Measurements from ENCODE around the gene SPON1. TPM values are rescaled to one million over a fixed set of nuclear protein-coding genes. Genes with fewer than 3 reads are reported as not detected.

The SPON1 gene
- total RNA-seq, 1 experiment from 2014 or later = 0.10 TPM

DNA sequence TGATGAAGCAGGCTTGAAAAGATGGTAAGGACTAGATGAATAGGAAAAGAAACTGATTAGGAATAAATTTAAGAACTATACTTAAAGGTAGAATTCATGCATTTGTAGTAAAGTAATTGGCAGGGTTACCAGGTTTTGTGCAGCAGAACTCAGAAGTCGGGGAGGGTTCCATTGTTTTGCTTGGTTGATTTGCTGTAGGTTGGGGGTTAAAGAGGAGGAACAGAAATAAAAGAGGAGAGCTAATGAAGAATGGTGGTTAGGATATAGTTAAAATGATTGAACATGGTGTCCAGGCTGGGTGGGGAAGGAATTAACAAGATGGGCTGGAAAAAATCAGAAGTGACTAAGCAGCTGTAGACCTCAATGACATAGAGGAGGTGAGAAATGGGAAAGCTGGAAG lies 5.5 kb upstream of the SPON1 start:
- TF ChIP-seq POLR2AphosphoS5 (IDR thresholded peaks at IDR 0.05; ENCODE audit: low read depth, low read length) (no peak), SIN3A (IDR thresholded peaks at IDR 0.05; ENCODE audit: borderline replicate concordance, insufficient read depth, low read depth, low read length) (no peak), TCF7L2 (IDR thresholded peaks at IDR 0.05; ENCODE audit: low read depth, low read length) (no peak)
- TF ChIP-seq, protein P1, sequence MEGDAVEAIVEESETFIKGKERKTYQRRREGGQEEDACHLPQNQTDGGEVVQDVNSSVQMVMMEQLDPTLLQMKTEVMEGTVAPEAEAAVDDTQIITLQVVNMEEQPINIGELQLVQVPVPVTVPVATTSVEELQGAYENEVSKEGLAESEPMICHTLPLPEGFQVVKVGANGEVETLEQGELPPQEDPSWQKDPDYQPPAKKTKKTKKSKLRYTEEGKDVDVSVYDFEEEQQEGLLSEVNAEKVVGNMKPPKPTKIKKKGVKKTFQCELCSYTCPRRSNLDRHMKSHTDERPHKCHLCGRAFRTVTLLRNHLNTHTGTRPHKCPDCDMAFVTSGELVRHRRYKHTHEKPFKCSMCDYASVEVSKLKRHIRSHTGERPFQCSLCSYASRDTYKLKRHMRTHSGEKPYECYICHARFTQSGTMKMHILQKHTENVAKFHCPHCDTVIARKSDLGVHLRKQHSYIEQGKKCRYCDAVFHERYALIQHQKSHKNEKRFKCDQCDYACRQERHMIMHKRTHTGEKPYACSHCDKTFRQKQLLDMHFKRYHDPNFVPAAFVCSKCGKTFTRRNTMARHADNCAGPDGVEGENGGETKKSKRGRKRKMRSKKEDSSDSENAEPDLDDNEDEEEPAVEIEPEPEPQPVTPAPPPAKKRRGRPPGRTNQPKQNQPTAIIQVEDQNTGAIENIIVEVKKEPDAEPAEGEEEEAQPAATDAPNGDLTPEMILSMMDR (IDR thresholded peaks at IDR 0.05) = no peak
- TF ChIP-seq, protein P2, sequence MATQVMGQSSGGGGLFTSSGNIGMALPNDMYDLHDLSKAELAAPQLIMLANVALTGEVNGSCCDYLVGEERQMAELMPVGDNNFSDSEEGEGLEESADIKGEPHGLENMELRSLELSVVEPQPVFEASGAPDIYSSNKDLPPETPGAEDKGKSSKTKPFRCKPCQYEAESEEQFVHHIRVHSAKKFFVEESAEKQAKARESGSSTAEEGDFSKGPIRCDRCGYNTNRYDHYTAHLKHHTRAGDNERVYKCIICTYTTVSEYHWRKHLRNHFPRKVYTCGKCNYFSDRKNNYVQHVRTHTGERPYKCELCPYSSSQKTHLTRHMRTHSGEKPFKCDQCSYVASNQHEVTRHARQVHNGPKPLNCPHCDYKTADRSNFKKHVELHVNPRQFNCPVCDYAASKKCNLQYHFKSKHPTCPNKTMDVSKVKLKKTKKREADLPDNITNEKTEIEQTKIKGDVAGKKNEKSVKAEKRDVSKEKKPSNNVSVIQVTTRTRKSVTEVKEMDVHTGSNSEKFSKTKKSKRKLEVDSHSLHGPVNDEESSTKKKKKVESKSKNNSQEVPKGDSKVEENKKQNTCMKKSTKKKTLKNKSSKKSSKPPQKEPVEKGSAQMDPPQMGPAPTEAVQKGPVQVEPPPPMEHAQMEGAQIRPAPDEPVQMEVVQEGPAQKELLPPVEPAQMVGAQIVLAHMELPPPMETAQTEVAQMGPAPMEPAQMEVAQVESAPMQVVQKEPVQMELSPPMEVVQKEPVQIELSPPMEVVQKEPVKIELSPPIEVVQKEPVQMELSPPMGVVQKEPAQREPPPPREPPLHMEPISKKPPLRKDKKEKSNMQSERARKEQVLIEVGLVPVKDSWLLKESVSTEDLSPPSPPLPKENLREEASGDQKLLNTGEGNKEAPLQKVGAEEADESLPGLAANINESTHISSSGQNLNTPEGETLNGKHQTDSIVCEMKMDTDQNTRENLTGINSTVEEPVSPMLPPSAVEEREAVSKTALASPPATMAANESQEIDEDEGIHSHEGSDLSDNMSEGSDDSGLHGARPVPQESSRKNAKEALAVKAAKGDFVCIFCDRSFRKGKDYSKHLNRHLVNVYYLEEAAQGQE (IDR thresholded peaks at IDR 0.05; ENCODE audit: insufficient read depth in 1 of 2, low read depth in 2 of 2, low read length in 1 of 2) = no peak
- Histone ChIP-seq H3K4me3 (ENCODE audit: low read depth in 2 of 2, low read length in 2 of 2) (no peak overlapping the region), H3K27ac (ENCODE audit: low read length) (no peak overlapping the region), H3K36me3 (ENCODE audit: control insufficient read depth, insufficient read depth, low read length) (no peaks in the 10 kb centered on the region; the same call in 1 of the 2 replicates), H3K4me1 (ENCODE audit: control insufficient read depth, insufficient read depth, low read length) (no peaks in the 10 kb centered on the region), H3K9me3 (ENCODE audit: control insufficient read depth, insufficient read depth, low read depth, low read length) (no peaks in the 10 kb centered on the region), H3K27me3 (ENCODE audit: control insufficient read depth, insufficient read depth, low read length) (peaks cover 60% of the 10 kb centered on the region)
- ATAC-seq = no peak
- ChIA-PET CTCF (interaction anchor here (0.7 kb wide), 1 partner anchor 9 kb away, joined by 3 read pairs; no protein-coding TSS in a partner anchor), POLR2A (no interaction called here)
- BruUV-seq (replicated peaks) = no TSS peak
- in situ Hi-C loops (cut with HindIII; ENCODE audit: low pct_unique_long_range_greater_than_20kb, low sequenced_read_pairs) (loop anchor here (25.0 kb wide), 1 partner anchor 280 kb away; no protein-coding TSS in a partner anchor), intact Hi-C loops (cut with micrococcal nuclease; ENCODE audit: unreplicated experiment) (loop anchor here (1.0 to 10.0 kb wide), 3 partner anchors 182 to 292 kb away; no protein-coding TSS in a partner anchor)
- no peak for DNase-seq (ENCODE audit: low read depth, low spot score)

DNA sequence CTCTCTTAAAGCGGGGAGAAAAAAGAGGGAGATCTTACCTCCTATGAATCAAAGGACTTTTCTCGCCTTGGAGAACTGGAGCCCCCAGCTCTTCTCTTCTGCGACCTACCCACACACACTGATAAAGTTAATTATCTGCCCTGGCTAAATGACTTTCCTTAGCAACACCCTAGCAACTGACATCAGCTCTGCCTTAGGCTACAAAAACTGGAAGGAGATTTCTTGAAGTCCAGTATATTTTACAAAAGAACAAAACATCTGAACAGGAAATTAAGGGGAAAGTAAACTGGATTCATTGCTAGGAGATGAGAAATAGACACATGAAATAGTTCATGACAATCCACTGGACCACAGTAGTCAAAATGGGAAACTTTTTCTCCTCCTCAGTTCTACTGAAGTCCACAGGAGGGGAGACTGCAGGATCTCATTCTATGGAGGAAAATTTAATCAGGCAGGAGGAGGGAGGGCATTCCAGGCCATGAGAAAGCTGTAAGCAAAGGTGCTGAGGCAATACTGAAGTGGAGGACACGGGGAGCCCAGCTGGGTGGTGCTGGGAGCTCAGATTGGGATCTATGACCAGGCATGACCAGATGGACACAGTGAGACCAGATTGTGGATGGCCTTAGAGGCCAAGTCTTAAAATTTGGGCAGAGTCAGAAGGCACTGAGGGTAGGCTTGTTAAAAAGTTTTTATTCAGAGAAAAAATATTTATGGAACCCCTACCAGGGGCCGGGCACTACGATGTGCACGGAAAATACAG lies 3.7 kb upstream of the SPON1 start:
- Histone ChIP-seq H3K4me3 (ENCODE audit: low read depth in 2 of 2, low read length in 2 of 2) (no peak overlapping the region), H3K27ac (ENCODE audit: low read length) (no peak overlapping the region), H3K36me3 (ENCODE audit: control insufficient read depth, insufficient read depth, low read length) (no peaks in the 10 kb centered on the region; the same call in 1 of the 2 replicates), H3K27me3 (ENCODE audit: control insufficient read depth, insufficient read depth, low read length) (peaks cover 66% of the 10 kb centered on the region), H3K9me3 (ENCODE audit: control insufficient read depth, insufficient read depth, low read depth, low read length) (no peaks in the 10 kb centered on the region), H3K4me1 (ENCODE audit: control insufficient read depth, insufficient read depth, low read length) (no peaks in the 10 kb centered on the region)
- TF ChIP-seq POLR2AphosphoS5 (IDR thresholded peaks at IDR 0.05; ENCODE audit: low read depth, low read length) (no peak), TCF7L2 (IDR thresholded peaks at IDR 0.05; ENCODE audit: low read depth, low read length) (no peak), SIN3A (IDR thresholded peaks at IDR 0.05; ENCODE audit: borderline replicate concordance, insufficient read depth, low read depth, low read length) (no peak)
- TF ChIP-seq, protein P2 (IDR thresholded peaks at IDR 0.05; ENCODE audit: insufficient read depth in 1 of 2, low read depth in 2 of 2, low read length in 1 of 2) = no peak
- TF ChIP-seq, protein P1 (IDR thresholded peaks at IDR 0.05) = no peak
- DNase-seq (ENCODE audit: low read depth, low spot score) (no peak), ATAC-seq (no peak)
- in situ Hi-C loops (cut with HindIII; ENCODE audit: low pct_unique_long_range_greater_than_20kb, low sequenced_read_pairs) = loop anchor here (25.0 kb wide), 1 partner anchor 278 kb away; no protein-coding TSS in a partner anchor
- ChIA-PET CTCF (interaction anchor here (0.7 kb wide), 1 partner anchor 15 kb away, joined by 6 read pairs; no protein-coding TSS in a partner anchor), POLR2A (no interaction called here)
- no TSS peak for BruUV-seq (replicated peaks)
- intact Hi-C loops (cut with micrococcal nuclease; ENCODE audit: unreplicated experiment) = loop anchor here (10.0 kb wide), 1 partner anchor 184 kb away; no protein-coding TSS in a partner anchor
